HepG2 (cell line): ENCODE data around the gene COLEC12. TPM values are rescaled to one million over a fixed set of nuclear protein-coding genes. Genes with fewer than 3 reads are reported as not detected.
A peak's percentile ranks its signal among the peaks of the same experiment; 100 is the strongest.

Experiments used
- ARID2 ChIP-seq: sonication (generic); formaldehyde crosslinking; IDR thresholded peaks from 2 replicates; pipeline ENCODE4 v1.8.1; 2022; ENCODE audit warnings: mild to moderate bottlenecking, missing genetic modification reagents, borderline replicate concordance
- ATF1 ChIP-seq: IDR thresholded peaks from 2 replicates; pipeline ENCODE4 v1.6.1; 2016; ENCODE audit warnings: mild to moderate bottlenecking, control low read depth
- CBX2 ChIP-seq, 2 experiments: fragments of 200-600 bp in 1 of 2; sonication (generic); formaldehyde crosslinking in 1 of 2; IDR thresholded peaks; 2 replicates each; pipeline versions ENCODE4 v1.7.0 to v1.8.1; 2018 to 2022; ENCODE audit warnings: low read depth in 2 of 2, low read length in 1 of 2, mild to moderate bottlenecking in 1 of 2, missing genetic modification reagents in 1 of 2
- CCDC6 ChIP-seq: sonication (generic); formaldehyde crosslinking; IDR thresholded peaks from 2 replicates; pipeline ENCODE4 v1.8.1; 2022; ENCODE audit warnings: mild to moderate bottlenecking, missing genetic modification reagents, moderate library complexity
- DZIP1 ChIP-seq: sonication (generic); formaldehyde crosslinking; IDR thresholded peaks from 2 replicates; pipeline ENCODE4 v1.5.0; 2020; ENCODE audit warnings: mild to moderate bottlenecking, missing genetic modification reagents
- EEA1 ChIP-seq: sonication (generic); formaldehyde crosslinking; IDR thresholded peaks from 2 replicates; pipeline ENCODE4 v1.5.1; 2020; ENCODE audit warnings: mild to moderate bottlenecking, missing genetic modification reagents, borderline replicate concordance
- HMGA1 ChIP-seq: sonication (generic); formaldehyde crosslinking; conservative IDR thresholded peaks from 2 replicates; pipeline ENCODE4 v1.4.0; 2020; ENCODE audit warnings: missing genetic modification reagents
- MED8 ChIP-seq: sonication (generic); formaldehyde crosslinking; IDR thresholded peaks from 2 replicates; pipeline ENCODE4 v1.8.1; 2023; ENCODE audit warnings: mild to moderate bottlenecking, missing genetic modification reagents; ENCODE audit not compliant: insufficient replicate concordance
- SAP130 ChIP-seq: IDR thresholded peaks from 2 replicates; pipeline ENCODE4 v1.6.1; 2016; ENCODE audit warnings: low read depth
- SIX4 ChIP-seq: sonication (generic); formaldehyde crosslinking; IDR thresholded peaks from 2 replicates; pipeline ENCODE4 v1.4.0; 2020; ENCODE audit warnings: missing genetic modification reagents
- SMAD3 ChIP-seq: sonication (generic); formaldehyde crosslinking; IDR thresholded peaks from 2 replicates; pipeline ENCODE4 v1.4.0; 2020; ENCODE audit warnings: missing genetic modification reagents
- TCF7L2 ChIP-seq: IDR thresholded peaks from 2 replicates; pipeline ENCODE4 v1.6.1; 2011; ENCODE audit warnings: mild to moderate bottlenecking, low read depth, low read length, moderate library complexity
- TEAD3 ChIP-seq: optimal IDR thresholded peaks from 2 replicates; pipeline ENCODE3; 2016; ENCODE audit warnings: borderline replicate concordance
- UBTF ChIP-seq: sonication (generic); formaldehyde crosslinking; IDR thresholded peaks from 2 replicates; pipeline ENCODE4 v1.4.0; 2020; ENCODE audit warnings: mild to moderate bottlenecking, missing genetic modification reagents
- ZBTB20 ChIP-seq: sonication (generic); formaldehyde crosslinking; IDR thresholded peaks from 2 replicates; pipeline ENCODE4 v1.8.1; 2023; ENCODE audit warnings: missing genetic modification reagents, low read depth, mild to moderate bottlenecking, borderline replicate concordance
- ZNF251 ChIP-seq: sonication (generic); formaldehyde crosslinking; IDR thresholded peaks from 2 replicates; pipeline ENCODE4 v1.9.0; 2021; ENCODE audit warnings: mild to moderate bottlenecking, missing genetic modification reagents
- ZNF570 ChIP-seq: sonication (generic); formaldehyde crosslinking; IDR thresholded peaks from 2 replicates; pipeline ENCODE4 v1.4.0; 2020; ENCODE audit warnings: mild to moderate bottlenecking, missing genetic modification reagents, borderline replicate concordance
- ZNF607 ChIP-seq: sonication (generic); formaldehyde crosslinking; IDR thresholded peaks from 2 replicates; pipeline ENCODE4 v1.5.1; 2020; ENCODE audit warnings: missing genetic modification reagents, mild to moderate bottlenecking, borderline replicate concordance
- ZNF629 ChIP-seq: sonication (generic); formaldehyde crosslinking; conservative IDR thresholded peaks from 2 replicates; pipeline ENCODE4 v1.5.0; 2020; ENCODE audit warnings: missing genetic modification reagents
- ZNF891 ChIP-seq: sonication (generic); formaldehyde crosslinking; IDR thresholded peaks from 2 replicates; pipeline ENCODE4 v1.5.0; 2020; ENCODE audit warnings: mild to moderate bottlenecking, missing genetic modification reagents
- polyA plus RNA-seq, 8 experiments: library from polyadenylated mRNA; depleted of rRNA in 3 of 8; stranded (reverse) in 7 of 8; unstranded in 1 of 8; fragments of >200 nt; fragmentation: Illumina TruSeq in 4 of 8; extraction: Trizol in 4 of 8; gene quantifications; 2 replicates each; pipeline versions ENCODE4 v1.2.1 to v1.2.3, GENCODE V29; 2011 to 2016; ENCODE audit warnings: low read depth in 4 of 8, missing spikeins in 1 of 8, mixed read lengths in 1 of 8; ENCODE audit not compliant: insufficient read depth in 1 of 8
- total RNA-seq, 5 experiments: library from RNA; depleted of rRNA; stranded (reverse); fragments of >200 nt; fragmentation: Illumina TruSeq; extraction: Trizol; gene quantifications; 2 replicates each; pipeline ENCODE4 v1.2.3, GENCODE V29; 2016; ENCODE audit warnings: low read depth in 1 of 5
- TF ChIP-seq, protein P1 (sequence below): sonication (generic); formaldehyde crosslinking; IDR thresholded peaks from 2 replicates; pipeline ENCODE4 v1.4.0; 2020; ENCODE audit warnings: missing genetic modification reagents
- TF ChIP-seq, protein P2 (sequence below): sonication (generic); formaldehyde crosslinking; IDR thresholded peaks from 2 replicates; pipeline ENCODE4 v1.5.0; 2020; ENCODE audit warnings: missing genetic modification reagents, mild to moderate bottlenecking, borderline replicate concordance

COLEC12 gene
- total and polyA plus RNA-seq, 2 of the 13 experiments (the other 11 are each of a cell fraction or from before 2014, with no cell fraction given) = 0.02 to 0.11 TPM

DNA sequence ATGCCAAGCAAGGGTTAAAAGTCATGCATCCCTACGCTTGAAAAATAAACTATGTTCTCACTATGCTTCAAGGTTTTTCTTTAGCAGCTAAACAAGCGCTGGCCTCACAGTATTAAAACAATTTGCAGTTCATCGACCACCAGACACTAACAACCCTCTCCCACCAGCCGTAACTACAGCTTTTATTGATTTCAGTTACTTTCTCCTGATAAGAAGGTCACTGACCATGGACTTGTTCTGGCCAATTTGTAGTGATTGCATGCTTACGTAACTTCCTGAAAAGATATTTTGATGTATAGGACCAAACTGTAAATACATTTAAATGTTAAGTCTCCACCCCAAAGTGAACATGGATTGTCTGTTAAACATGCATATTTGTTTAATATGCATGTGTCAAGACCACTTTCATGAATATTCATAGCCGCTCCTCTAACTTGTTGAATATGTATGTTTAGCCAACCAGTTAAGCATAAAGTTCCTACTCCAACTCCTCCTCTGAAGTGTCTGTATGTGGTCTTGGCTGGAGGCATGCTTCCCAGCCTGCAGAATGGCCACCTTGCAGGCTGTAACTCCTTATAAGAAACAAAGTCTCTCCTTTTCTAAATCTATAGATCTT lies 230.9 kb downstream of the COLEC12 start (continued):
- TF ChIP-seq EEA1 (CRISPR knock-in tag) = no peak
- TF ChIP-seq CCDC6 (CRISPR knock-in tag) = no peak
- TF ChIP-seq ZBTB20 (CRISPR knock-in tag) = peak; percentile 82; the same call in 1 of the 2 replicates
- TF ChIP-seq CBX2 (IDR thresholded peaks at IDR 0.05; ENCODE audit: low read depth, low read length) = no peak
- TF ChIP-seq CBX2 (CRISPR knock-in tag; IDR thresholded peaks at IDR 0.05; ENCODE audit: low read depth) = no peak
- TF ChIP-seq HMGA1 (CRISPR knock-in tag) = no peak
- no peak for TF ChIP-seq ARID2 (CRISPR knock-in tag)
- TF ChIP-seq, protein P1, sequence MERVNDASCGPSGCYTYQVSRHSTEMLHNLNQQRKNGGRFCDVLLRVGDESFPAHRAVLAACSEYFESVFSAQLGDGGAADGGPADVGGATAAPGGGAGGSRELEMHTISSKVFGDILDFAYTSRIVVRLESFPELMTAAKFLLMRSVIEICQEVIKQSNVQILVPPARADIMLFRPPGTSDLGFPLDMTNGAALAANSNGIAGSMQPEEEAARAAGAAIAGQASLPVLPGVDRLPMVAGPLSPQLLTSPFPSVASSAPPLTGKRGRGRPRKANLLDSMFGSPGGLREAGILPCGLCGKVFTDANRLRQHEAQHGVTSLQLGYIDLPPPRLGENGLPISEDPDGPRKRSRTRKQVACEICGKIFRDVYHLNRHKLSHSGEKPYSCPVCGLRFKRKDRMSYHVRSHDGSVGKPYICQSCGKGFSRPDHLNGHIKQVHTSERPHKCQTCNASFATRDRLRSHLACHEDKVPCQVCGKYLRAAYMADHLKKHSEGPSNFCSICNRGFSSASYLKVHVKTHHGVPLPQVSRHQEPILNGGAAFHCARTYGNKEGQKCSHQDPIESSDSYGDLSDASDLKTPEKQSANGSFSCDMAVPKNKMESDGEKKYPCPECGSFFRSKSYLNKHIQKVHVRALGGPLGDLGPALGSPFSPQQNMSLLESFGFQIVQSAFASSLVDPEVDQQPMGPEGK (CRISPR knock-in tag) = no peak
- no peak for TF ChIP-seq ZNF570 (CRISPR knock-in tag)
- TF ChIP-seq, protein P2, sequence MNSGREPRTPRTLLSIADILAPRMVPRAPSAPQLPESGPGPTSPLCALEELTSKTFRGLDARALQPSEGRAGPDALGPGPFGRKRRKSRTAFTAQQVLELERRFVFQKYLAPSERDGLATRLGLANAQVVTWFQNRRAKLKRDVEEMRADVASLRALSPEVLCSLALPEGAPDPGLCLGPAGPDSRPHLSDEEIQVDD (CRISPR knock-in tag) = no peak
- 0 out of 2 replicates have a peak, but pooled peaks have one; percentile 41 for TF ChIP-seq SAP130 (CRISPR knock-in tag)
- peak; percentile 50; the same call in 1 of the 2 replicates for TF ChIP-seq ATF1 (CRISPR knock-in tag)
- no peak for TF ChIP-seq ZNF251 (CRISPR knock-in tag)
- no peak for TF ChIP-seq TCF7L2
- TF ChIP-seq ZNF607 = no peak
- TF ChIP-seq SMAD3 = no peak
- TF ChIP-seq ZNF891 (CRISPR knock-in tag) = no peak
- TF ChIP-seq SIX4 (CRISPR knock-in tag) = no peak
- no peak for TF ChIP-seq TEAD3 (CRISPR knock-in tag)
- no peak for TF ChIP-seq ZNF629
- no peak for TF ChIP-seq MED8 (CRISPR knock-in tag)
- TF ChIP-seq DZIP1 = no peak
- TF ChIP-seq UBTF (CRISPR knock-in tag) = no peak
